CD4-positive, CD25-positive, alpha-beta regulatory T cell (primary cell): ENCODE data around the gene SYCE3. TPM values are rescaled to one million over a fixed set of nuclear protein-coding genes. Genes with fewer than 3 reads are reported as not detected.
"Not testable (repeated sequence)": the region's sequence is repeated elsewhere in the genome, so short reads cannot be mapped to it uniquely, and the experiment has no call there.

Experiments
- ATAC-seq, 2 donors: fragments of 150-1000 bp; cut with Tn5 transposase; one replicate each; pipeline ENCODE4 v1.10.0; 2021; ENCODE audit warnings: low read depth in 2 of 2, moderate number of reproducible peaks in 2 of 2, moderate library complexity in 1 of 2
- DNase-seq, 3 donors: peaks; one replicate each; pipeline versions ENCODE4 v3.0.0 to v3.0.0-alpha.2; 2012 to 2022; ENCODE audit warnings: mixed read lengths in 1 of 3
- H3K27ac ChIP-seq: one replicate; pipeline ENCODE4 v1.7.0; 2013; ENCODE audit warnings: mild to moderate bottlenecking, low read length; ENCODE audit not compliant: insufficient read depth, poor library complexity, severe bottlenecking
- H3K27me3 ChIP-seq: one replicate; pipeline ENCODE4 v1.7.0; 2013; ENCODE audit warnings: low read length; ENCODE audit not compliant: control insufficient read depth, insufficient read depth
- H3K36me3 ChIP-seq: one replicate; pipeline ENCODE4 v1.7.0; 2013; ENCODE audit warnings: mild to moderate bottlenecking, low read length, moderate library complexity; ENCODE audit not compliant: control insufficient read depth, insufficient read depth
- H3K4me1 ChIP-seq: 2 replicates; pipeline ENCODE4 v1.7.0; 2013; ENCODE audit warnings: mild to moderate bottlenecking, low read length; ENCODE audit not compliant: insufficient read depth, control insufficient read depth, poor library complexity, severe bottlenecking
- H3K4me3 ChIP-seq: one replicate; pipeline ENCODE4 v1.7.0; 2013; ENCODE audit warnings: low read depth, mild to moderate bottlenecking, low read length, moderate library complexity
- H3K9me3 ChIP-seq, 2 experiments: 1 replicate in 1 of 2; 2 replicates in 1 of 2; pipeline ENCODE4 v1.7.0; 2013; ENCODE audit warnings: low read length in 2 of 2, mild to moderate bottlenecking in 1 of 2, moderate library complexity in 1 of 2; ENCODE audit not compliant: control insufficient read depth in 2 of 2
- H3K27ac Mint-ChIP-seq, 3 donors: one replicate each; pipeline ENCODE4 v1.8.0; 2020 to 2022; ENCODE audit warnings: mild to moderate bottlenecking in 3 of 3, mixed read lengths in 3 of 3, moderate library complexity in 2 of 3
- H3K27me3 Mint-ChIP-seq: one replicate; pipeline ENCODE4 v1.8.0; 2022; ENCODE audit warnings: mild to moderate bottlenecking, mixed read lengths
- H3K36me3 Mint-ChIP-seq: one replicate; pipeline ENCODE4 v1.8.0; 2020; ENCODE audit warnings: mixed read lengths
- H3K4me1 Mint-ChIP-seq, 4 donors: one replicate each; pipeline ENCODE4 v1.8.0; 2020 to 2022; ENCODE audit warnings: mixed read lengths in 4 of 4, mild to moderate bottlenecking in 1 of 4
- H3K4me3 Mint-ChIP-seq, 4 donors: one replicate each; pipeline ENCODE4 v1.8.0; 2020 to 2022; ENCODE audit warnings: mild to moderate bottlenecking in 4 of 4, mixed read lengths in 4 of 4, moderate library complexity in 3 of 4
- H3K9me3 Mint-ChIP-seq, 7 donors: one replicate each; pipeline ENCODE4 v1.8.0; 2020 to 2022; ENCODE audit warnings: mixed read lengths in 7 of 7, mild to moderate bottlenecking in 3 of 7, moderate library complexity in 2 of 7
- polyA plus RNA-seq, 4 donors: library from polyadenylated mRNA; unstranded; fragments of 300-500 nt; fragmentation: Illumina TruSeq; gene quantifications; one replicate each; pipeline ENCODE4 v1.2.3, GENCODE V29; 2021
- total RNA-seq: library from RNA; stranded (reverse); gene quantifications from one replicate; pipeline ENCODE4 v1.2.3, GENCODE V29; 2022

The SYCE3 gene
- total and polyA plus RNA-seq, 5 donors from 2014 or later = not detected

DNA sequence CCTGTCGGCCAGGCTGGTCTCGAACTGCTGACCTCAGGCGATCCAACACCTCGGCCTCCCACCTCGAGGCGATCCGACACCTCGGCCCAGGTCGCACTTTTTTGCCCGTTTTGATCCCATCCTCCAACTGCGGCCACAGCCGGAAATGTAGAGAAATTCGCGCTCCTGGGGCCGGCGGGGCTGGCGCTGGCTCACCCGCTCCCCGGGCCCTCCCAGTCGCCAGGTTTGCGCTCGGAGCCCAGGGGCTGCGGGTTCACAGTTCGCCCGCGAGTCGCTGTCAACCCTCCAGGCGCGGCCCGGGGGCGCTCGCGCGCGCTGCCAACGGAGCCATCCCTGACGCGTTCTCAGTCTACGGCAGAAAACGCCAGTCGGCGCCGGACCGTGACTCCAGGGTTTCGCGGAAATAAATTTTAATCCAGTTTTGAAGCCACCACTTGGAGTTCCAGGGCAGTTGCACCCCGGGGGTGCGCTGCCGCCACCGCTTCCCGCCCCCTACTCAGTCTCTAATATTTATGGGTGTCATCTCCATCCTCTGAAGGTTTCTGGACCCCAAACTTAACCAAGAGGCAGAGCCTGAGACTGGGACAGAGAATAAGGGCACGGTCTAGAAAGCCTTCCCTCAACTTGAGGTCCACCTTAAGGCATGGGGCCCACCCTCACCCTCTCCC, 18.5 kb downstream of the SYCE3 start:
- Histone ChIP-seq H3K36me3 (no peaks in the 10 kb centered on the region), H3K4me3 (peak overlapping the region; percentile 63), H3K27me3 (no peaks in the 10 kb centered on the region), H3K4me1 (peaks cover 52% of the 10 kb centered on the region), H3K9me3 (no peaks in the 10 kb centered on the region), H3K27ac (peak overlapping the region; percentile 83)
- H3K9me3 Mint-ChIP-seq = peaks cover 0 to 3% (median 0%) of the 10 kb centered on the region in 7 donors
- ATAC-seq (peak; percentile 48 to 50), DNase-seq (peak; percentile 70 to 85 (median 75))
- no peaks in the 10 kb centered on the region for H3K36me3 Mint-ChIP-seq
- peak overlapping the region; percentile 70 to 84 (median 77) for H3K4me3 Mint-ChIP-seq
- peak overlapping the region; percentile 78 to 96 (median 83) for H3K27ac Mint-ChIP-seq
- H3K27me3 Mint-ChIP-seq = no peaks in the 10 kb centered on the region
- peaks cover 14 to 57% (median 32%) of the 10 kb centered on the region in 4 donors for H3K4me1 Mint-ChIP-seq

DNA sequence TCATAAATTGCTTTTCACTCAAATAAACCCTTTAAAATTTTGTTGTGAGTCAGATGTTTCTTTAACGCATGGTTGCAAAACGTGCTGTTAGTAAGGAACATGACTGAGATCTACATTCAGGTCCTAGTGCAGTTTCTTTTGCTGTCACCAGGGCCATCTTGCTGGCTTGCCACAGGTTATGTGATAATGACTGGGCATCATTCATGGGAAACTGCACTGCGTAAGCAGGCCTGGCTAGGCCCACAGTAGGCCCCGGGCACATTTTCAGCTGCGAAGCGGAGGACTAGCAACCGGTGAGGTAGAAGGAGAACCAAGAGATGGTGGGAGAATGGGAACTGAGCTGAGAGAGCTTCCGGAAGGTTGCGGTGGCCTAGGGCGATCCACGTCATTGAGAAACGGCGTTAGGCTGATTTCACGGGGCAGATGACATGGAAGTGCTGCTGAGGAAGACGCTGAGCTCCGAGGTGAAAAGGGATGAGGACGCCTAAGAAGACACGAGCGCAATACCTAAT, 20.2 kb downstream of the SYCE3 start:
- no peaks in the 10 kb centered on the region for H3K36me3 Mint-ChIP-seq
- peaks cover 14 to 64% (median 38%) of the 10 kb centered on the region in 4 donors for H3K4me1 Mint-ChIP-seq
- peak overlapping the region; percentile 27 to 86 (median 54) for H3K4me3 Mint-ChIP-seq
- H3K27ac ChIP-seq = no peak overlapping the region
- no peak overlapping the region for H3K4me3 ChIP-seq
- H3K27me3 ChIP-seq = no peaks in the 10 kb centered on the region
- H3K36me3 ChIP-seq = no peaks in the 10 kb centered on the region
- peaks cover 54% of the 10 kb centered on the region for H3K4me1 ChIP-seq
- H3K27ac Mint-ChIP-seq = peak overlapping the region; percentile 21 to 100 (median 86)
- H3K9me3 ChIP-seq = no peaks in the 10 kb centered on the region
- no peaks in the 10 kb centered on the region for H3K27me3 Mint-ChIP-seq
- peaks cover 0 to 3% (median 0%) of the 10 kb centered on the region in 7 donors for H3K9me3 Mint-ChIP-seq
- ATAC-seq (no peak), DNase-seq (no peak)

DNA sequence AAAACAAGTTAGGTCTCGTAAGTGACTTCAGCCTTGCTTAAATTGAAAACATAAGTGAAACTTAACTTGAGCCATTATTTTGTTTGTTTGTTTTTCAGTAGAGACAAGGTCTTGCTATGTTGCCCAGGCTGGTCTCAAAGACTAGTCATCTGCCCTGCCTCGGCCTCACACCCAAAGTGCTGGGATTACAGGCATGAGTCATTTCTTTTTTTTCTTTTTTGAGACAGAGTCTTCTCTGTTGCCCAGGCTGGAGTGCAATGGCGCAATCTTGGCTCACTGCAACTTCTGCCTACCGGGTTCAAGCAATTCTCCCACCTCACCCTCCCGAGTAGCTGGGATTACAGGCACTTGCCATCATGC, 21.1 kb downstream of the SYCE3 start:
- not testable (repeated sequence) for ATAC-seq, H3K4me3 ChIP-seq, H3K36me3 Mint-ChIP-seq, H3K36me3 ChIP-seq, H3K27ac ChIP-seq, H3K27me3 ChIP-seq, H3K9me3 Mint-ChIP-seq, H3K27me3 Mint-ChIP-seq, H3K9me3 ChIP-seq, DNase-seq
- peaks cover 14 to 65% (median 39%) of the 10 kb centered on the region in 4 donors for H3K4me1 Mint-ChIP-seq
- peak overlapping the region in 2 of 4 donors; percentile 28 to 47 for H3K4me3 Mint-ChIP-seq
- peaks cover 54% of the 10 kb centered on the region for H3K4me1 ChIP-seq
- H3K27ac Mint-ChIP-seq = peak overlapping the region in 1 of 3 donors; percentile 100

DNA sequence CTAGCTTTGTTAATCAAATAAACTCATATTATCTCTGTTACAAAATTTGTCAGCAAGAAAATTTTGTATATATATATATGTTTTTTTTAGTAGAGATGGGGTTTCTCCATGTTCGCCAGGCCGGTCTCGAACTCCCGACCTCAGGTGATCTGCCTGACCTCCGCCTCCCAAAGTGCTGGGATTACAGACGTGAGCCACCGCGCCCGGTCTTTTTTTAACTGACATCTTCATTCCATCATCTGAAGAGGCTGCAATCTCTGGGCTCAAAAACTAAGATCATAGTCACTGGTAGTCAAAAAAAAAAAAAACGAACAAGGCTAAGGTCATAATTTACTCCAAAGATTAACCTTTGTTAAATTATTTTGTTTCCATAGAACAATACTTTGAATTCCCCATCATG, 22.3 kb downstream of the SYCE3 start:
- peaks cover 14 to 57% (median 38%) of the 10 kb centered on the region in 4 donors for H3K4me1 Mint-ChIP-seq
- H3K4me3 ChIP-seq = no peak overlapping the region

DNA sequence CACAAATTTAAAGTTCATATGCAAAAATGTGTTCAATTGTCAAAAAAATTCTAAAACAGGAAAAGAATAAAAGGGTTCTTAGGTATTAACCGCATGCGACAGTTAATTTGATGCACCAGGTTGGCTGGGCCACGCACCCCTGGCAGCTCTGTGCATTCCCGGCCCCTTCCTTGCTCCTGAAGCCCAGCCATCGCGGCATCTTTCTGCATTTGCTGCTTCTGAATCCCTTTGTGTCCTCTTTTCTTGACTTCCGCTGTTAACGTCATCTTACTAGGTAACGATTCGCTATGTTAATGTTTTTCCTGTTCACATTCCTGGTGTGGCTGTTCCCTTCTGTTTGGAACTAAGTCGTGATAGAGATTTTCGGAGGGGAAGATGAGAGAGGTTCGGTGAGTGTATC, 25.0 kb downstream of the SYCE3 start:
- Mint-ChIP-seq H3K4me1 (peaks cover 14 to 64% (median 39%) of the 10 kb centered on the region in 4 donors), H3K27ac (peak overlapping the region; percentile 90 to 100 (median 100)), H3K27me3 (no peaks in the 10 kb centered on the region), H3K9me3 (peaks cover 0 to 3% (median 0%) of the 10 kb centered on the region in 7 donors), H3K4me3 (peak overlapping the region in 3 of 4 donors; percentile 34 to 64 (median 36)), H3K36me3 (no peaks in the 10 kb centered on the region)
- no peaks in the 10 kb centered on the region for H3K27me3 ChIP-seq
- no peak for DNase-seq
- H3K4me1 ChIP-seq = peaks cover 38% of the 10 kb centered on the region
- no peak overlapping the region for H3K4me3 ChIP-seq
- no peaks in the 10 kb centered on the region for H3K36me3 ChIP-seq
- peak overlapping the region; percentile 99 for H3K27ac ChIP-seq
- ATAC-seq = no peak
- H3K9me3 ChIP-seq = no peaks in the 10 kb centered on the region

More for the DNA sequence above, 22.3 kb downstream of the SYCE3 start:
- H3K27me3 ChIP-seq = no peaks in the 10 kb centered on the region
- H3K27me3 Mint-ChIP-seq = no peaks in the 10 kb centered on the region
- H3K27ac Mint-ChIP-seq = peak overlapping the region; percentile 98 to 100 (median 98)
- H3K9me3 Mint-ChIP-seq = peaks cover 0 to 3% (median 0%) of the 10 kb centered on the region in 7 donors
- H3K36me3 ChIP-seq = no peaks in the 10 kb centered on the region
- peaks cover 45% of the 10 kb centered on the region for H3K4me1 ChIP-seq
- no peak for DNase-seq
- peak overlapping the region in 3 of 4 donors; percentile 9 to 70 (median 17) for H3K4me3 Mint-ChIP-seq
- ATAC-seq = no peak
- H3K27ac ChIP-seq = peak overlapping the region; percentile 99
- no peaks in the 10 kb centered on the region for H3K36me3 Mint-ChIP-seq
- H3K9me3 ChIP-seq = no peaks in the 10 kb centered on the region

DNA sequence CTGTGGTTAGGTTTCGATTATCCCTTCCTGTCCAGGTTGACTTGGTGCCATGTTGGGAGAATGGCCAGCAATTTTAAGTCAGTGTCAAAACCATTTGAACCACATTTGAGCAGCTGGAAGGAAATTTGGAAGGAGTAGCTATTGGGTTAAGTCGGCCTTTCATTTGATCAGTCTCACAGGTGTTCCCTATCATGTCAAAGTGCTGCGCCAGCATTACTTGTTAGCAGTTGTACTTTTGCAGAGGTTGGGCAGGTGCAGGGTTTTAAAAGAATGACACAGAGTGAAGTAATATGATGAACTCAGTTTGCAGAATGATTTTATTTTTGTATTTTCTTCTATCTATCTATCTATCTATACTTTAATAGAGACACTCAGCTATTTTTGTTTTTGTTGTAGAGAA, 26.5 kb downstream of the SYCE3 start:
- peaks cover 7 to 59% (median 35%) of the 10 kb centered on the region in 4 donors for H3K4me1 Mint-ChIP-seq
- no peaks in the 10 kb centered on the region for H3K36me3 Mint-ChIP-seq
- H3K27ac ChIP-seq = peak overlapping the region; percentile 44
- H3K27me3 ChIP-seq = no peaks in the 10 kb centered on the region
- peaks cover 48% of the 10 kb centered on the region for H3K4me1 ChIP-seq
- H3K36me3 ChIP-seq = no peaks in the 10 kb centered on the region
- H3K4me3 ChIP-seq = no peak overlapping the region
- H3K27ac Mint-ChIP-seq = peak overlapping the region in 1 of 3 donors; percentile 100
- peaks cover 0 to 3% (median 0%) of the 10 kb centered on the region in 7 donors for H3K9me3 Mint-ChIP-seq
- no peaks in the 10 kb centered on the region for H3K27me3 Mint-ChIP-seq
- H3K4me3 Mint-ChIP-seq = peak overlapping the region in 2 of 4 donors; percentile 16 to 54
- ATAC-seq (no peak), DNase-seq (no peak)
- no peaks in the 10 kb centered on the region for H3K9me3 ChIP-seq

DNA sequence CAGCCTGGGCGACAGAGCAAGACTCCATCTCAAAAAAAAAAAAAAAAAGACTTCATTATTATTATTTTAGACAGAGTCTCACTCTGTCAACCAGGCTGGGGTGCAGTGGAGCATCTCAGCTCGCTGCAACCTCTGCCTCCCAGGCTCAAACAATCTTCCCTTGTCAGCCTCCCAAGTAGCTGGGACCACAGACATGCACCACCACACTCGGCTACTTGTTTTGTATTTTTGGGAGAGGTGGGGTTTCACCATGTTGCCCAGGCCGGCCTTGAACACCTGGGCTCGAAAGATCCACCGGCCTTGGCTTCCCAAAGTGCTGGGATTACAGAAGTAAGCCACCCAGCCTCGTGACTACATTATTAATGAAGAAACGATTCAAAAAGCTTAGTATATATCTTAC, 27.6 kb downstream of the SYCE3 start:
- Histone ChIP-seq H3K27me3 (no peaks in the 10 kb centered on the region), H3K36me3 (no peaks in the 10 kb centered on the region), H3K27ac (no peak overlapping the region), H3K9me3 (no peaks in the 10 kb centered on the region), H3K4me1 (peaks cover 55% of the 10 kb centered on the region), H3K4me3 (no peak overlapping the region)
- Mint-ChIP-seq H3K9me3 (peaks cover 0 to 3% (median 0%) of the 10 kb centered on the region in 7 donors), H3K4me1 (peaks cover 7 to 50% (median 27%) of the 10 kb centered on the region in 4 donors), H3K36me3 (no peaks in the 10 kb centered on the region), H3K27ac (peak overlapping the region in 1 of 3 donors; percentile 7), H3K27me3 (no peaks in the 10 kb centered on the region), H3K4me3 (peak overlapping the region in 2 of 4 donors; percentile 93)
- DNase-seq = no peak
- no peak for ATAC-seq
